GM20000 (cell line): Measurements from ENCODE around the gene LRRC36.

ENCODE experiments used
- DNase-seq: peaks from one replicate; pipeline ENCODE4 v3.0.0; 2012; ENCODE audit warnings: low spot score
- CTCF ChIP-seq: IDR thresholded peaks from 2 replicates; pipeline ENCODE4 v1.5.1; 2012; ENCODE audit warnings: mild to moderate bottlenecking, control low read depth; ENCODE audit errors: extremely low read depth, missing control alignments

The LRRC36 gene

GRCh38 chr16:67423611-67424260 lies 97.1 kb downstream of the LRRC36 start:
- no peak for DNase-seq

GRCh38 chr16:67424261-67424615 lies 97.6 kb downstream of the LRRC36 start:
- no peak for TF ChIP-seq CTCF
- no peak for DNase-seq

More at GRCh38 chr16:67423611-67424260, 97.1 kb downstream of the LRRC36 start:
- TF ChIP-seq CTCF: no peak

GRCh38 chr16:67425061-67425460 lies 98.4 kb downstream of the LRRC36 start:
- TF ChIP-seq CTCF: no peak
- no peak for DNase-seq

GRCh38 chr16:67425580-67425979 lies 99.0 kb downstream of the LRRC36 start:
- DNase-seq: no peak
- no peak for TF ChIP-seq CTCF

- no peak for TF ChIP-seq CTCF
- no peak for DNase-seq
Measured at GRCh38 chr16:67426022-67426421, 99.4 kb downstream of the LRRC36 start.

- TF ChIP-seq CTCF: no peak
- DNase-seq: no peak
Measured at GRCh38 chr16:67426950-67427349, 100.3 kb downstream of the LRRC36 start.

- peak; percentile 85 for DNase-seq
- TF ChIP-seq CTCF: peak; percentile 87
Measured at GRCh38 chr16:67428146-67428731, 101.6 kb downstream of the LRRC36 start.
